Esophagus squamous epithelium (tissue), 5 donors: ENCODE measurements around the gene RREB1. TPM values are rescaled to one million over a fixed set of nuclear protein-coding genes. Genes with fewer than 3 reads are reported as not detected.

ENCODE experiments used
- DNase-seq: peaks from one replicate; lab custom pipeline; 2025; lab: John Stamatoyannopoulos, UW
- H3K27ac ChIP-seq, 4 donors: fragments of 200-600 bp; sonication (generic); one replicate each; pipeline ENCODE4 v1.5.1; 2016 to 2019; ENCODE audit warnings: mild to moderate bottlenecking in 1 of 4
- H3K27me3 ChIP-seq, 4 donors: fragments of 200-600 bp; sonication (generic); 1 replicate in 3 of 4; 2 replicates in 1 of 4; pipeline versions ENCODE4 v1.5.1 to v1.6.0; 2017 to 2021; ENCODE audit warnings: antibody characterized with exemption in 1 of 4
- H3K36me3 ChIP-seq, 3 donors: fragments of 200-600 bp; sonication (generic); one replicate each; pipeline ENCODE4 v1.5.1; 2016 to 2019
- H3K4me1 ChIP-seq, 3 donors: fragments of 200-600 bp; sonication (generic); one replicate each; pipeline ENCODE4 v1.5.1; 2017 to 2019
- H3K4me3 ChIP-seq, 4 donors: fragments of 200-600 bp; sonication (generic); 1 replicate in 3 of 4; 2 replicates in 1 of 4; pipeline ENCODE4 v1.5.1; 2016 to 2019; ENCODE audit warnings: mild to moderate bottlenecking in 2 of 4, moderate library complexity in 1 of 4
- H3K9me3 ChIP-seq, 3 donors: fragments of 200-600 bp; sonication (generic); one replicate each; pipeline ENCODE4 v1.5.1; 2016 to 2019
- CTCF ChIP-seq, 6 experiments: fragments of 450-650 bp in 4 of 6; fragments of 200-600 bp in 2 of 6; sonication (generic) in 2 of 6; IDR thresholded peaks; one replicate each; pipeline ENCODE4 v1.5.1; 2016 to 2019; ENCODE audit warnings: antibody characterized with exemption in 6 of 6, mild to moderate bottlenecking in 4 of 6, moderate library complexity in 4 of 6
- POLR2A ChIP-seq, 4 donors: fragments of 450-650 bp; IDR thresholded peaks; one replicate each; pipeline ENCODE4 v1.6.1; 2017; ENCODE audit warnings: antibody characterized with exemption in 4 of 4, mild to moderate bottlenecking in 4 of 4, moderate library complexity in 3 of 4
- WGBS, 2 donors: methylation state at CpG; one replicate each; pipeline ENCODE4 v1.1.5; 2018; 5-methylcytosine and 5-hydroxymethylcytosine counted together
- intact Hi-C: fragments of 100-400 bp; cut with DNase I; formaldehyde crosslinking; loops from one replicate; pipeline ENCODE4 v1.15.0; 2022
- total RNA-seq, 4 donors: library from RNA; depleted of rRNA; stranded (reverse); fragments of >200 nt; gene quantifications; one replicate each; pipeline ENCODE4 v1.1.0, GENCODE V29; 2016
- donor health status: DM: yes; HTN: yes; CAD: no.

The RREB1 gene
- total RNA-seq, 4 donors from 2014 or later: 41.7 to 79.6 (median 57.5) TPM

DNA sequence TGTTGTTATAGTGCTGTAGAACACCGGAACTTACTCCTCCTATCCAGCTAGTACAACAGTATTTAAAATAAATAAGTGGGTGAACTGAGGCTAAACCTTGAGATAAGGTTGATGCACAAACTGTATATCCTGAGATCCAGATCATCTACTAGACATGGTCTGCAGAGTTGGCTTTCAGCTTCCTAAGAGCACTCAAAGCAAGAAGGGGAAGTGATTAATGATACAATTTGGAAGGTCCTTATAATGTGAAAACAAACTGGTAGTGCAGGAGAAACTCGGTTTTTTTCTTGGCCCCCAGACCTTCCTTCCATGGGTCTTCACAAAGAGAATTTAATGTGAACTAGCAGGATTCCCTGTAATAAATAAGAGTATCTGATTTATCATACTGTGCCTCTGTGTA lies 27.4 kb upstream of the RREB1 start:
- H3K4me1 ChIP-seq: no peaks in the 10 kb centered on the region
- TF ChIP-seq POLR2A (IDR thresholded peaks at IDR 0.05): no peak
- TF ChIP-seq CTCF (IDR thresholded peaks at IDR 0.05): no peak
- no peaks in the 10 kb centered on the region for H3K9me3 ChIP-seq
- no peaks in the 10 kb centered on the region for H3K36me3 ChIP-seq
- H3K27me3 ChIP-seq: no peaks in the 10 kb centered on the region
- intact Hi-C loops: no loop called here
- no peak overlapping the region for H3K27ac ChIP-seq
- H3K4me3 ChIP-seq: no peak overlapping the region
- 48 to 56% methylated on average over 2 of the region's 2 CpGs for WGBS, 2 donors
- DNase-seq: no peak

DNA sequence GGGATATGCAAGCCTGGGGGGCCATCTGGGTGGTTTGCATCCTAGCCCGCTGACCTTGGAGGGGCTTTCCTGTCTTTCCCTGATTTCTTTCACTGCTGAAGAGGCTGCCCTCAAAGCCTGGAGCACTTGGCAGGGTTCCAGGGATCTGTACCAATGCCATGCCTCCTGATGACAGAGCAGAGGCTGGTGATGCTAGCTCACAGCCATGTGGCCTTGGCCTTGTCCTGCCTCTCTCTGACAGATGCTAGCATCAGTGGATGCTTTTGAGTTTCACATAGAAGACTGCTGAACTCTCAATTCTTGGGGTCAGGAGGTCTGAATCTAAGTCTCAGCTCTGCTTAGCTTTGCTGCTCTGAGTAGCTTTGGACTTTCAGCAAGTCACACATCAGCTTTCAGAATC lies 21.9 kb upstream of the RREB1 start:
- TF ChIP-seq POLR2A (IDR thresholded peaks at IDR 0.05) (no peak), CTCF (IDR thresholded peaks at IDR 0.05) (no peak)
- no peak for DNase-seq
- H3K27me3 ChIP-seq: no peaks in the 10 kb centered on the region
- peak overlapping the region; percentile 47 to 71 (median 60) for H3K27ac ChIP-seq
- H3K4me3 ChIP-seq: no peak overlapping the region
- H3K36me3 ChIP-seq: no peaks in the 10 kb centered on the region
- WGBS, 2 donors: 73 to 90% methylated on average over 1 of the region's 1 CpG
- no peaks in the 10 kb centered on the region for H3K9me3 ChIP-seq
- H3K4me1 ChIP-seq: peaks cover 0 to 22% (median 9%) of the 10 kb centered on the region in 3 donors
- intact Hi-C loops: no loop called here

GRCh38 chr6:7086488-7086887 lies 21.3 kb upstream of the RREB1 start:
- H3K4me3 ChIP-seq: peak overlapping the region; percentile 18 to 49 (median 25)
- no peak for DNase-seq
- H3K27me3 ChIP-seq: no peaks in the 10 kb centered on the region
- no peaks in the 10 kb centered on the region for H3K9me3 ChIP-seq
- TF ChIP-seq CTCF (IDR thresholded peaks at IDR 0.05) (peak in 1 of 6 experiments; percentile 11), POLR2A (IDR thresholded peaks at IDR 0.05) (no peak)
- H3K36me3 ChIP-seq: no peaks in the 10 kb centered on the region
- 10 to 18% methylated on average over 9 of the region's 9 CpGs for WGBS, 2 donors
- H3K27ac ChIP-seq: peak overlapping the region; percentile 47 to 71 (median 60)
- intact Hi-C loops: no loop called here
- peaks cover 0 to 22% (median 9%) of the 10 kb centered on the region in 3 donors for H3K4me1 ChIP-seq

GRCh38 chr6:7087066-7087465 lies 20.7 kb upstream of the RREB1 start:
- no peak for DNase-seq
- peak overlapping the region; percentile 18 to 49 (median 25) for H3K4me3 ChIP-seq

More at GRCh38 chr6:7087066-7087465, 20.7 kb upstream of the RREB1 start:
- Histone ChIP-seq H3K36me3 (no peaks in the 10 kb centered on the region), H3K9me3 (no peaks in the 10 kb centered on the region), H3K27me3 (no peaks in the 10 kb centered on the region), H3K27ac (peak overlapping the region; percentile 3 to 62 (median 52)), H3K4me1 (peaks cover 0 to 22% (median 9%) of the 10 kb centered on the region in 3 donors)
- intact Hi-C loops: no loop called here
- peak in 2 of 6 experiments; percentile 25 to 32 for TF ChIP-seq CTCF (IDR thresholded peaks at IDR 0.05)
- TF ChIP-seq POLR2A (IDR thresholded peaks at IDR 0.05): no peak
- WGBS, 2 donors: 6 to 29% methylated on average over 3 of the region's 3 CpGs
